DND-41 (cell line): Measurements from ENCODE around the gene TDRD9.

Experiments used
- ATAC-seq: fragments of 200-7000 bp; cut with Tn5 transposase; 3 replicates; pipeline ENCODE4 v1.9.1; 2021; ENCODE audit warnings: low read depth; ENCODE audit not compliant: insufficient read depth
- DNase-seq: peaks from one replicate; pipeline ENCODE4 v3.0.0-alpha.2; 2020
- H2AFZ ChIP-seq: 2 replicates; pipeline ENCODE4 v1.6.0; 2012; ENCODE audit warnings: low read depth, low read length
- H3K27ac ChIP-seq: 2 replicates; pipeline ENCODE4 v1.5.1; 2012; ENCODE audit warnings: low read length, inconsistent platforms
- H3K27me3 ChIP-seq: fragments of 200-600 bp; sonication (generic); 2 replicates; pipeline ENCODE4 v1.6.0; 2012; ENCODE audit warnings: low read length, mild to moderate bottlenecking, inconsistent platforms; ENCODE audit not compliant: insufficient read depth, poor library complexity
- H3K36me3 ChIP-seq: 2 replicates; pipeline ENCODE4 v1.5.1; 2012; ENCODE audit warnings: low read length, inconsistent platforms; ENCODE audit not compliant: insufficient read depth
- H3K4me1 ChIP-seq: 2 replicates; pipeline ENCODE4 v1.5.1; 2012; ENCODE audit warnings: mild to moderate bottlenecking, low read length; ENCODE audit not compliant: insufficient read depth
- H3K4me2 ChIP-seq: 2 replicates; pipeline ENCODE4 v1.6.0; 2012; ENCODE audit warnings: mild to moderate bottlenecking, moderate library complexity, low read length, inconsistent platforms; ENCODE audit not compliant: insufficient read depth
- H3K4me3 ChIP-seq, 2 experiments: fragments of 200-600 bp in 1 of 2; shearing (Covaris generic) in 1 of 2; 2 replicates each; pipeline ENCODE4 v1.5.1; 2012 to 2016; ENCODE audit warnings: inconsistent platforms in 2 of 2, low read length in 2 of 2, mild to moderate bottlenecking in 2 of 2, low read depth in 1 of 2, moderate library complexity in 1 of 2
- H3K79me2 ChIP-seq: 2 replicates; pipeline ENCODE4 v1.6.0; 2012; ENCODE audit warnings: low read length, inconsistent platforms; ENCODE audit not compliant: insufficient read depth
- H3K9ac ChIP-seq: 2 replicates; pipeline ENCODE4 v1.6.0; 2012; ENCODE audit warnings: low read depth, mild to moderate bottlenecking, inconsistent platforms, low read length, moderate library complexity
- H3K9me3 ChIP-seq: 2 replicates; pipeline ENCODE4 v1.5.1; 2012; ENCODE audit warnings: low read length, moderate library complexity, mild to moderate bottlenecking, inconsistent platforms; ENCODE audit not compliant: insufficient read depth, severe bottlenecking
- H4K20me1 ChIP-seq: 2 replicates; pipeline ENCODE4 v1.6.0; 2012; ENCODE audit warnings: low read length; ENCODE audit not compliant: insufficient read depth
- EZH2 ChIP-seq: IDR thresholded peaks from 3 replicates; pipeline ENCODE4 v1.6.1; 2012; ENCODE audit warnings: borderline replicate concordance, low read depth, mild to moderate bottlenecking, moderate library complexity, low read length, inconsistent platforms; ENCODE audit not compliant: severe bottlenecking
- TF ChIP-seq, protein P1 (sequence below): IDR thresholded peaks from 2 replicates; pipeline ENCODE4 v1.5.1; 2012; ENCODE audit warnings: borderline replicate concordance, low read length, moderate library complexity, mild to moderate bottlenecking; ENCODE audit not compliant: poor library complexity, severe bottlenecking; ENCODE audit errors: extremely low read depth

TDRD9 gene

DNA sequence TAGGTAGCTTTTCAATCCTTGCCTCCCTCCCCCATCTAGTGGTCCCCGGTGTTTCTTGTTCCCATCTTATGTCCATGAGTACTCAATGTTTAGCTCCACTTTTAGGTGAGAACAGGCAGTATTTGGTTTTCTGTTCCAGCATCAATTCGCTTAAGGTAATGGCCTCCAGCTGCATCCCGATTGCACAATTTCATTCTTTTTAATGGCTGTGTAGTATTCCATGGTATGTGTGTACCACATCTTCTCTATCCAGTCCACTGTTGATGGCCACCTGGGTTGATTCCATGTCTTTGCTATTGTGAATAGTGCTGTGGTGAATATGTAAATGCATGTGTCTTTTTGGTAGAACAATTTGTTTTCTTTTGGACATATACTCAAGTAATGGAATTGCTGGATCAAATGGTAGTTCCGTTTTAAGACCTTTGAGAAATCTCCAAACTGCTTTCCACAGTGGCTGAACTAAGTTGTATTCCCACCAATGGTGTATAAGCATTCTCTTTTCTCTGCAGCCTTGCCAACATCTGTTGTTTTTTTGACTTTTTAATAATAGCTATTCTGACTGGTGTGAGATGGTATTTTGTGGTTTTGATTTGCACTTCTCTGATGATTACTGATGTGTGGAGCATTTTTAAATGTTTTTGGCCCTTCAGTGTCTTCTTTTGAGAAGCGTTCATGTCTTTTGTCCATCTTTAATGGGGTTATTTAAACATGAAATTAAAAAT is 123.0 kb downstream of the TDRD9 start:
- no peak for ATAC-seq
- H3K27me3 ChIP-seq: peaks cover 13% of the 10 kb centered on the region
- H3K9me3 ChIP-seq: no peaks in the 10 kb centered on the region
- no peak overlapping the region for H3K9ac ChIP-seq
- H4K20me1 ChIP-seq: no peaks in the 10 kb centered on the region
- no peaks in the 10 kb centered on the region for H3K79me2 ChIP-seq
- DNase-seq: no peak
- TF ChIP-seq EZH2: no peak
- TF ChIP-seq, protein P1, sequence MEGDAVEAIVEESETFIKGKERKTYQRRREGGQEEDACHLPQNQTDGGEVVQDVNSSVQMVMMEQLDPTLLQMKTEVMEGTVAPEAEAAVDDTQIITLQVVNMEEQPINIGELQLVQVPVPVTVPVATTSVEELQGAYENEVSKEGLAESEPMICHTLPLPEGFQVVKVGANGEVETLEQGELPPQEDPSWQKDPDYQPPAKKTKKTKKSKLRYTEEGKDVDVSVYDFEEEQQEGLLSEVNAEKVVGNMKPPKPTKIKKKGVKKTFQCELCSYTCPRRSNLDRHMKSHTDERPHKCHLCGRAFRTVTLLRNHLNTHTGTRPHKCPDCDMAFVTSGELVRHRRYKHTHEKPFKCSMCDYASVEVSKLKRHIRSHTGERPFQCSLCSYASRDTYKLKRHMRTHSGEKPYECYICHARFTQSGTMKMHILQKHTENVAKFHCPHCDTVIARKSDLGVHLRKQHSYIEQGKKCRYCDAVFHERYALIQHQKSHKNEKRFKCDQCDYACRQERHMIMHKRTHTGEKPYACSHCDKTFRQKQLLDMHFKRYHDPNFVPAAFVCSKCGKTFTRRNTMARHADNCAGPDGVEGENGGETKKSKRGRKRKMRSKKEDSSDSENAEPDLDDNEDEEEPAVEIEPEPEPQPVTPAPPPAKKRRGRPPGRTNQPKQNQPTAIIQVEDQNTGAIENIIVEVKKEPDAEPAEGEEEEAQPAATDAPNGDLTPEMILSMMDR: no peak
- no peaks in the 10 kb centered on the region for H3K36me3 ChIP-seq
- H3K4me2 ChIP-seq: no peak overlapping the region
- no peak overlapping the region for H2AFZ ChIP-seq
- H3K4me3 ChIP-seq: no peak overlapping the region
- H3K27ac ChIP-seq: no peak overlapping the region
- H3K4me1 ChIP-seq: no peaks in the 10 kb centered on the region

DNA sequence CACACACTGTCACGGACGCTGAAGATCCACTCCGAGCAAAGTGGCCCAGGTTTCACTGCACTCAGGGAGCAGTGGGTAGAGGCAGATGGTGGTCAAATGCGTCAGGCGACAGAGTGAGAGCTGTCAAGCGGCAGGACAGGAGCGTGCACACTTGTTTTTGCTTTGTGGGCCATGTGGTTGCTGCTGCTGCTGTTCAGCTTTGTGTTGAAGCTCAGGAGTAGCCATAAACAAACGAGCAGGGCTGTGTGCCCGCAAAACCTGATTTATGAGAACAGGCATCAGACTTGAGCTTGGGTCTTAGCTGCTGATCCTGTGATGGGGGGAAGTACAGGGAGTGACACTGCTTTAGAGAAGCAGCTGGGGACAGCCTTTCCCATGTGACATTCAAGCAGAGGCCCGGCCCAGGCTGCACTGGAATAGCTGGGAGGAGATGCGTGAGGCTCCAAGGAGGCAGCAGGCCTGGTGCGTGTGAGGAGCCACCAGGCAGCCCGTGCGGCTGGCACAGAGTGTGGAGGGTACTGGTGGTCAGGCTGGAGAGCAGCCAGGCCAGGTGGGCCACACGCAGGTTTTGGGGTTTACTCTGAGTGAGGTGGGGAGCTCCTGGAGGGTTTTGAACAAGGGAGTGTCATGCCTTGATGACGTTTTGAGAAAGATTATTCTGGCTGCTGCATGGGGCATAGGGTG is 126.1 kb downstream of the TDRD9 start:
- Histone ChIP-seq H3K9ac (no peak overlapping the region), H4K20me1 (no peaks in the 10 kb centered on the region), H3K27ac (no peak overlapping the region), H3K4me3 (no peak overlapping the region), H3K79me2 (no peaks in the 10 kb centered on the region), H3K36me3 (no peaks in the 10 kb centered on the region), H3K9me3 (no peaks in the 10 kb centered on the region), H3K4me2 (no peak overlapping the region), H3K27me3 (peaks cover 18% of the 10 kb centered on the region), H2AFZ (no peak overlapping the region), H3K4me1 (no peaks in the 10 kb centered on the region)
- DNase-seq (no peak), ATAC-seq (no peak)
- no peak for TF ChIP-seq EZH2
- TF ChIP-seq, protein P1: no peak

DNA sequence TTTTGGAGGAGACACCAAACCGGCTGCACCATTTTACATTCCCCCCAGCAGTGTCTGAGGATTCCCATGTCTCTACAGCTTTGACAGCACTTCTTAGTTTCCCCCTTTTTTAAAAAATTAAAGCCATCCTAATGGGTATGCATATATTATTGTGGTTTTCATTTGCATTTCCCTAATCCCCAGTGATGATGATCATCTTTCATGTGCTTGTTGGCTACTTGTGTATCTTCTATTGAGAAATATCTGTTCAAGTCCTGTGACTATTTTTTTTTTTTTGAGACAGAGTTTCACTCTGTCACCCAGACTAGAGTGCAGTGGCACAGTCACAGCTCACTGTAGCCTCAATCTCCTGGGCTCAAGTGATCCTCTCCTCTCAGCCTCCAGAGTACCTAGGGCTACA is 134.0 kb downstream of the TDRD9 start:
- Histone ChIP-seq H3K4me3 (no peak overlapping the region), H2AFZ (no peak overlapping the region), H3K9ac (no peak overlapping the region), H3K36me3 (no peaks in the 10 kb centered on the region), H3K27me3 (peaks cover 2% of the 10 kb centered on the region), H3K9me3 (peaks cover 8% of the 10 kb centered on the region), H3K4me2 (no peak overlapping the region), H3K27ac (no peak overlapping the region), H3K79me2 (no peaks in the 10 kb centered on the region), H3K4me1 (no peaks in the 10 kb centered on the region), H4K20me1 (no peaks in the 10 kb centered on the region)
- no peak for ATAC-seq
- TF ChIP-seq, protein P1: no peak
- no peak for TF ChIP-seq EZH2
- DNase-seq: no peak
